HEK293T (cell line): ENCODE data around the gene OR14C36.

ENCODE experiments used
- CTCF ChIA-PET: fragments of 350-600 bp; formaldehyde crosslinking; extraction: SDS; loops from one replicate; lab custom pipeline; 2021; ENCODE audit warnings: antibody characterized with exemption, inconsistent platforms; lab: Yijun Ruan, JAX
- POLR2A ChIA-PET: fragments of 350-600 bp; formaldehyde crosslinking; extraction: SDS; loops from one replicate; lab custom pipeline; 2020; ENCODE audit warnings: antibody characterized with exemption, inconsistent platforms; lab: Yijun Ruan, JAX
- DNase-seq: peaks from one replicate; pipeline ENCODE4 v3.0.0; 2012; ENCODE audit warnings: mixed read lengths; ENCODE audit errors: extremely low spot score
- ARNT ChIP-seq: fragments of 450-650 bp; IDR thresholded peaks from 2 replicates; pipeline ENCODE4 v1.6.1; 2017; ENCODE audit warnings: mild to moderate bottlenecking
- BHLHE40 ChIP-seq: fragments of 450-650 bp; IDR thresholded peaks from 2 replicates; pipeline ENCODE4 v1.6.1; 2016; ENCODE audit warnings: mild to moderate bottlenecking, moderate library complexity, borderline replicate concordance
- CTBP1 ChIP-seq: fragments of 450-650 bp; IDR thresholded peaks from 2 replicates; pipeline ENCODE4 v1.6.1; 2016; ENCODE audit warnings: borderline replicate concordance
- ELF4 ChIP-seq: fragments of 450-650 bp; IDR thresholded peaks from 2 replicates; pipeline ENCODE4 v1.6.1; 2017; ENCODE audit warnings: antibody characterized with exemption
- FOXA1 ChIP-seq: fragments of 450-650 bp; IDR thresholded peaks from 2 replicates; pipeline ENCODE4 v1.6.1; 2016; ENCODE audit warnings: mild to moderate bottlenecking
- FOXK2 ChIP-seq: fragments of 450-650 bp; IDR thresholded peaks from 2 replicates; pipeline ENCODE4 v1.6.1; 2016; ENCODE audit warnings: mild to moderate bottlenecking
- FOXM1 ChIP-seq: fragments of 450-650 bp; IDR thresholded peaks from 2 replicates; pipeline ENCODE4 v1.6.1; 2017; ENCODE audit warnings: mild to moderate bottlenecking, borderline replicate concordance
- HDGF ChIP-seq: fragments of 450-650 bp; IDR thresholded peaks from 2 replicates; pipeline ENCODE4 v1.6.1; 2017; ENCODE audit warnings: antibody characterized with exemption, borderline replicate concordance
- L3MBTL2 ChIP-seq: fragments of 450-650 bp; conservative IDR thresholded peaks from 2 replicates; pipeline ENCODE4 v1.6.1; 2016; ENCODE audit warnings: mild to moderate bottlenecking
- LEF1 ChIP-seq: fragments of 450-650 bp; IDR thresholded peaks from 2 replicates; pipeline ENCODE4 v1.6.1; 2017; ENCODE audit warnings: mild to moderate bottlenecking, borderline replicate concordance
- NFRKB ChIP-seq: fragments of 450-650 bp; IDR thresholded peaks from 2 replicates; pipeline ENCODE4 v1.6.1; 2016; ENCODE audit warnings: mild to moderate bottlenecking, moderate library complexity
- SP1 ChIP-seq: fragments of 450-650 bp; IDR thresholded peaks from 2 replicates; pipeline ENCODE4 v1.6.1; 2017
- SUZ12 ChIP-seq: fragments of 450-650 bp; IDR thresholded peaks from 2 replicates; pipeline ENCODE4 v1.6.1; 2016; ENCODE audit warnings: mild to moderate bottlenecking
- TARDBP ChIP-seq: fragments of 450-650 bp; IDR thresholded peaks from 2 replicates; pipeline ENCODE4 v1.6.1; 2016
- ZNF384 ChIP-seq: fragments of 450-650 bp; IDR thresholded peaks from 2 replicates; pipeline ENCODE4 v1.6.1; 2016
- TF ChIP-seq, protein P1 (sequence below): fragments of 450-650 bp; IDR thresholded peaks from 2 replicates; pipeline ENCODE4 v1.6.1; 2016

Gene OR14C36

DNA sequence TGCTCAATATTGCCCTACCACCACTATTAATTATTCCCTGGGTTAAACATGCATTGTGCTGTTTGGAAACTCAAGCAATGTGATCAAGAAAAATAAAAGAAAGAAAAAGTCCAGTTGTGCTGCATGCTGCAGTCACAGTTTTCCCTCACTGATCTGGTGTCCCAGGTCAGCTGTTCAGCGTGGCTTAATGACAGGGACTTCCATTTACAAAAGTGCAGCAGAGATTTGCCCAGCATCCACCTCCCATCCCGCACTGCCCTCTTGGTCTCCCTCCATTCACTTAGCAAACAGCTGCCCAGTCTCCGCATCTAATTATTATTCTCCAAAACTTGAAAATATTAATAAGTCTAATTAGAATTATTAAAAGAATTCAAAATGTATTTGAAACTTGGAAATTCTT is 10.8 kb downstream of the OR14C36 start:
- TF ChIP-seq FOXM1 (no peak), ZNF384 (no peak), SUZ12 (no peak), ELF4 (no peak), FOXA1 (no peak), CTBP1 (no peak), SP1 (no peak)
- TF ChIP-seq, protein P1, sequence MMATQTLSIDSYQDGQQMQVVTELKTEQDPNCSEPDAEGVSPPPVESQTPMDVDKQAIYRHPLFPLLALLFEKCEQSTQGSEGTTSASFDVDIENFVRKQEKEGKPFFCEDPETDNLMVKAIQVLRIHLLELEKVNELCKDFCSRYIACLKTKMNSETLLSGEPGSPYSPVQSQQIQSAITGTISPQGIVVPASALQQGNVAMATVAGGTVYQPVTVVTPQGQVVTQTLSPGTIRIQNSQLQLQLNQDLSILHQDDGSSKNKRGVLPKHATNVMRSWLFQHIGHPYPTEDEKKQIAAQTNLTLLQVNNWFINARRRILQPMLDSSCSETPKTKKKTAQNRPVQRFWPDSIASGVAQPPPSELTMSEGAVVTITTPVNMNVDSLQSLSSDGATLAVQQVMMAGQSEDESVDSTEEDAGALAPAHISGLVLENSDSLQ = no peak
- ChIA-PET CTCF (no interaction called here), POLR2A (no interaction called here)
- no peak for DNase-seq

DNA sequence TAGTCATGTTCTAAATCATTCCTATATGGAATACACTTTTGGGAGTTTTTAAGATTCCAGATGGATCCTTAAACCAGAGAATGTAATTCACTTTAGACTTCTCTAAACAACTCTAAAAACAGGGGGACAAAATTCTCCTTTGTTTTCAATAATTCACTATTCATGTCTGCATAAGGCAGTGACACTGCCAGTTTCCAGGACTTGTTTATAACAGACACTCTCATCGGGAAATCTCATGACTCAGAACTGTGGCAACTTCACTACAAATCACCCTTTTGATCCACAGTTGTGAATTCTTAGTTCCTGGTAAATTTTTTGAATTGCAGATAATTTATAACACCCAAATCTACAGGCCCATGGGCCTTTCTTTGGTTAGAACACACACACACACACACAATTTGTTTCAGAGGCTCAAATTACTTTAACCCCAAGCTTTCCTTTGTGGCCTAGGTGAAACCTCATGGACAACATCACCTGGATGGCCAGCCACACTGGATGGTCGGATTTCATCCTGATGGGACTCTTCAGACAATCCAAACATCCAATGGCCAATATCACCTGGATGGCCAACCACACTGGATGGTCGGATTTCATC is 12.6 kb downstream of the OR14C36 start, which contains the start of gene OR2T4:
Gene OR2T4, plus strand, starts transcription at position 545 of the 595 bp plus-strand sequence. Its CDS starts 0 bp downstream, at position 545.
- no peak for DNase-seq
- CTCF ChIA-PET = no interaction called here
- POLR2A ChIA-PET = no interaction called here
- TF ChIP-seq BHLHE40 (no peak), TARDBP (no peak), SP1 (no peak), ZNF384 (no peak), L3MBTL2 (no peak), ARNT (no peak), FOXK2 (no peak), ELF4 (no peak), CTBP1 (no peak), NFRKB (no peak), SUZ12 (no peak), LEF1 (no peak), FOXA1 (no peak), HDGF (no peak), FOXM1 (no peak)
- TF ChIP-seq, protein P1 = no peak

DNA sequence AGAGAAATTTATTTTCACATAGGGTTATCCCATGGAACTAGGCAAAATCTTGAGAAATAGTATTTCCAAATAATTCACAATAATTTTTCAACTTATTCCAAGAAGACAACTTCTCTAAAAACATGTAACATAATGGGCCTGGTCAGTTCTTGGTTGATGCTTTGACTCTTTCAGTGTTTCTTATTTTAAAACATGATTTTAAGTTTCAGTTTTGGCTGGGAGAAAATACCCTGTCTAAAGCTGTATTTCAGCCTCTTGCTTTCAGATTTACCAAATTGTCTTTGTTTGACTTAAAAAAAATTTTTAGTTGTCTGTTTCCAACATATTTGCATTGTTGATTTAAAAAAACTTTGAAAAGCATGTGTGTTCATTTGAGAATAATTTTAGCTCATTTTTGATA is 18.0 kb downstream of the OR14C36 start:
- POLR2A ChIA-PET = no interaction called here
- CTCF ChIA-PET = no interaction called here
- no peak for TF ChIP-seq HDGF
- TF ChIP-seq FOXA1 = no peak
- no peak for TF ChIP-seq SP1
- TF ChIP-seq FOXM1 = no peak
- no peak for TF ChIP-seq LEF1
- no peak for TF ChIP-seq ZNF384
- no peak for TF ChIP-seq SUZ12
- TF ChIP-seq ARNT = no peak
- no peak for TF ChIP-seq CTBP1
- TF ChIP-seq, protein P1 = no peak
- no peak for DNase-seq

DNA sequence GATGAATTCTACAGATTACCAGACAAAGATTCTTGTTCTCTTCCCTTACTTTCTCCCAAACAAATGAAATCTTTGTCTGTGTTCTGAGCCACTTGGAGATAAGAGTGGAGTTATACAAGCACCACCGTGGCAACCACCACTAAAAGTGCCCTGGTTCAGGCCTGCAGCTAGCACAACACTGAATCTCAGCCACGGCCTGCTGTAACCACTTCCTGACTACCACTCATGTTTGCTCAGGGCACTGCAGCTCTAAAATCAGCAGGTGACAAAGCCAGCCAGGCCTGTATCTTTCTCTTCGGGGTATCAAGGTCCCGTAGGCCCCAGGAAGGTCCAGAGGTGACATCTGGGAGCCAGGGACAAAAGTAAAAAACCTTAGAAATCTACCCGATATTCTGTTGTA is 23.8 kb downstream of the OR14C36 start:
- ChIA-PET CTCF (no interaction called here), POLR2A (no interaction called here)
- TF ChIP-seq LEF1 (no peak), HDGF (no peak), L3MBTL2 (no peak), SUZ12 (no peak), ELF4 (no peak), ZNF384 (no peak), CTBP1 (no peak), FOXA1 (no peak), FOXK2 (no peak), TARDBP (no peak), NFRKB (no peak), FOXM1 (no peak), SP1 (no peak), ARNT (no peak), BHLHE40 (no peak)
- TF ChIP-seq, protein P1 = no peak

DNA sequence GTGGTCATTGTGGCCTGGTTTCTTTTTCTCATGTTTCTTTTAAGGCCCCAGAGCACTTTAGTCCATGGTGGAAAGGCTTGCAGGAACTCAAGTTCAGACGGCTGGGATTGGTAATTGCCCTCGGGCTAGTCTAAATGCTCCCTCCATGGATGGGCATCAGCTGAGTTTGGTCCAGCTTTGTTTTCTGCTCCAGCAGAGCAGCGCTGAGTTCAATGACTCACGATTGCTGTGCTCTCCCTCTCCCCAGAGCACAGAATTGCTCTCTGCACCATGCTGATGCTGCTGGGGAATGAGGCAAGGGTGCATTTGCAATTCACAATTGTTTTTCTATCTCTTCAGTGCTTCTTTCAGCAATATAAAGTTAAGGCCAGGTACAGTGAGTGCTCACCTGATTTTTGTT is 25.2 kb downstream of the OR14C36 start:
- no peak for TF ChIP-seq FOXK2
- TF ChIP-seq SP1 = no peak
- no peak for TF ChIP-seq ARNT
- no peak for TF ChIP-seq ZNF384
- no peak for TF ChIP-seq SUZ12
- TF ChIP-seq BHLHE40 = no peak
- no peak for TF ChIP-seq CTBP1
- no peak for TF ChIP-seq LEF1
- TF ChIP-seq FOXA1 = no peak
- no peak for TF ChIP-seq FOXM1
- TF ChIP-seq TARDBP = no peak
- no peak for TF ChIP-seq L3MBTL2
- TF ChIP-seq HDGF = no peak
- no peak for TF ChIP-seq NFRKB
- no peak for TF ChIP-seq ELF4
- TF ChIP-seq, protein P1 = no peak
- no peak for DNase-seq
- POLR2A ChIA-PET = no interaction called here
- CTCF ChIA-PET = no interaction called here

More for the DNA sequence above, 23.8 kb downstream of the OR14C36 start:
- DNase-seq = no peak
